NCI-H2171 (cell line): ENCODE data around the gene CEPT1.
A peak's percentile ranks its signal among the peaks of the same experiment; 100 is the strongest.

Source experiments
- DNase-seq: peaks from one replicate; lab custom pipeline; 2025; lab: John Stamatoyannopoulos, UW

The CEPT1 gene

GRCh38 chr1:111192658-111193519 is 52.9 kb downstream of the CEPT1 start:
- DNase-seq, result no peak

GRCh38 chr1:111193712-111194480 is 53.9 kb downstream of the CEPT1 start:
- DNase-seq, result no peak

GRCh38 chr1:111195002-111195684 is 55.1 kb downstream of the CEPT1 start:
- no peak for DNase-seq

- no peak for DNase-seq
Measured at GRCh38 chr1:111196213-111196612, 56.2 kb downstream of the CEPT1 start.

GRCh38 chr1:111197598-111198284 is 57.7 kb downstream of the CEPT1 start:
- DNase-seq, result no peak

- no peak for DNase-seq
Measured at GRCh38 chr1:111198836-111199235, 58.8 kb downstream of the CEPT1 start.

- DNase-seq, result no peak
Measured at GRCh38 chr1:111199329-111199728, 59.3 kb downstream of the CEPT1 start.

GRCh38 chr1:111199881-111200801 is 60.1 kb downstream of the CEPT1 start, which contains the start of gene DENND2D:
Gene DENND2D (minus strand): TSS chr1:111200646. CDS start chr1:111200459, 187 bp downstream.
- DNase-seq, result no peak

- no peak for DNase-seq
Measured at GRCh38 chr1:111200802-111201161, 60.8 kb downstream of the CEPT1 start.

GRCh38 chr1:111201275-111202090 is 61.5 kb downstream of the CEPT1 start:
- no peak for DNase-seq

- no peak for DNase-seq
Measured at GRCh38 chr1:111202366-111202706, 62.3 kb downstream of the CEPT1 start.

GRCh38 chr1:111202707-111203623 is 62.9 kb downstream of the CEPT1 start:
- DNase-seq, result no peak

- peak; percentile 9 for DNase-seq
Measured at GRCh38 chr1:111203681-111204200, 63.7 kb downstream of the CEPT1 start.

GRCh38 chr1:111204201-111204982 is 64.4 kb downstream of the CEPT1 start:
- DNase-seq, result no peak

- DNase-seq, result no peak
Measured at GRCh38 chr1:111204983-111205713, 65.1 kb downstream of the CEPT1 start.

GRCh38 chr1:111205714-111206050 is 65.7 kb downstream of the CEPT1 start:
- DNase-seq, result no peak

GRCh38 chr1:111208921-111209320 is 68.9 kb downstream of the CEPT1 start:
- no peak for DNase-seq
